ENCODE results near the gene PLEKHM2.
"Not testable (repeated sequence)": the region's sequence is repeated elsewhere in the genome, so short reads cannot be mapped to it uniquely, and the experiment has no call there.

DNA sequence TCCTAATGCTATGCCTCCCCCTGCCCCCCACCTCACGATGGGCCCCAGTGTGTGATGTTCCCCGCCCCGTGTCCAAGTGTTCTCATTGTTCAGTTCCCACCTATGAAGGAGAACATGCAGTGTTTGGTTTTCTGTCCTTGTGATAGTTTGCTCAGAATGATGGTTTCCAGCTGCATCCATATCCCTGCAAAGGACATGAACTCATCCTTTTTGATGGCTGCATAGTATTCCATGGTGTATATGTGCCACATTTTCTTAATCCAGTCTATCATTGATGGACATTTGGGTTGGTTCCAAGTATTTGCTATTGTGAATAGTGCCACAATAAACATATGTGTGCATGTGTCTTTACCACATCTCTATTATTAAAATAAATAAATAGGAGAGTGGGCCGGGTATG is 15.2 kb downstream of the PLEKHM2 start:
- TF ChIP-seq, protein P1, sequence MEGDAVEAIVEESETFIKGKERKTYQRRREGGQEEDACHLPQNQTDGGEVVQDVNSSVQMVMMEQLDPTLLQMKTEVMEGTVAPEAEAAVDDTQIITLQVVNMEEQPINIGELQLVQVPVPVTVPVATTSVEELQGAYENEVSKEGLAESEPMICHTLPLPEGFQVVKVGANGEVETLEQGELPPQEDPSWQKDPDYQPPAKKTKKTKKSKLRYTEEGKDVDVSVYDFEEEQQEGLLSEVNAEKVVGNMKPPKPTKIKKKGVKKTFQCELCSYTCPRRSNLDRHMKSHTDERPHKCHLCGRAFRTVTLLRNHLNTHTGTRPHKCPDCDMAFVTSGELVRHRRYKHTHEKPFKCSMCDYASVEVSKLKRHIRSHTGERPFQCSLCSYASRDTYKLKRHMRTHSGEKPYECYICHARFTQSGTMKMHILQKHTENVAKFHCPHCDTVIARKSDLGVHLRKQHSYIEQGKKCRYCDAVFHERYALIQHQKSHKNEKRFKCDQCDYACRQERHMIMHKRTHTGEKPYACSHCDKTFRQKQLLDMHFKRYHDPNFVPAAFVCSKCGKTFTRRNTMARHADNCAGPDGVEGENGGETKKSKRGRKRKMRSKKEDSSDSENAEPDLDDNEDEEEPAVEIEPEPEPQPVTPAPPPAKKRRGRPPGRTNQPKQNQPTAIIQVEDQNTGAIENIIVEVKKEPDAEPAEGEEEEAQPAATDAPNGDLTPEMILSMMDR (IDR thresholded peaks at IDR 0.05): not testable (repeated sequence)
- TF ChIP-seq EZH2 (IDR thresholded peaks at IDR 0.05): not testable (repeated sequence)
